HG02840 (cell line): Measurements from ENCODE around the gene ANKRD2.

Experiments
- ATAC-seq: cut with Tn5 transposase; IDR thresholded peaks from one replicate; pipeline ENCODE4 v1.9.1; 2021; ENCODE audit warnings: mild to moderate bottlenecking, moderate library complexity, moderate number of reproducible peaks; ENCODE audit not compliant: unreplicated experiment, low FRiP score

Gene ANKRD2

GRCh38 chr10:97632949-97633884 lies 60.6 kb downstream of the ANKRD2 start, which contains the start of gene MORN4:
TSS of gene MORN4 (minus strand) at chr10:97633500. CDS start at chr10:97619653, 13,847 bp downstream.
- ATAC-seq: peak; percentile 96
